ENCODE results near the gene ATXN1. TPM values are rescaled to one million over a fixed set of nuclear protein-coding genes. Genes with fewer than 3 reads are reported as not detected.
A peak's percentile ranks its signal among the peaks of the same experiment; 100 is the strongest.

Gene ATXN1
- total and polyA plus RNA-seq, 2 of the 13 experiments (the other 11 are each of a cell fraction or from before 2014, with no cell fraction given) = 20.7 to 39.5 TPM

DNA sequence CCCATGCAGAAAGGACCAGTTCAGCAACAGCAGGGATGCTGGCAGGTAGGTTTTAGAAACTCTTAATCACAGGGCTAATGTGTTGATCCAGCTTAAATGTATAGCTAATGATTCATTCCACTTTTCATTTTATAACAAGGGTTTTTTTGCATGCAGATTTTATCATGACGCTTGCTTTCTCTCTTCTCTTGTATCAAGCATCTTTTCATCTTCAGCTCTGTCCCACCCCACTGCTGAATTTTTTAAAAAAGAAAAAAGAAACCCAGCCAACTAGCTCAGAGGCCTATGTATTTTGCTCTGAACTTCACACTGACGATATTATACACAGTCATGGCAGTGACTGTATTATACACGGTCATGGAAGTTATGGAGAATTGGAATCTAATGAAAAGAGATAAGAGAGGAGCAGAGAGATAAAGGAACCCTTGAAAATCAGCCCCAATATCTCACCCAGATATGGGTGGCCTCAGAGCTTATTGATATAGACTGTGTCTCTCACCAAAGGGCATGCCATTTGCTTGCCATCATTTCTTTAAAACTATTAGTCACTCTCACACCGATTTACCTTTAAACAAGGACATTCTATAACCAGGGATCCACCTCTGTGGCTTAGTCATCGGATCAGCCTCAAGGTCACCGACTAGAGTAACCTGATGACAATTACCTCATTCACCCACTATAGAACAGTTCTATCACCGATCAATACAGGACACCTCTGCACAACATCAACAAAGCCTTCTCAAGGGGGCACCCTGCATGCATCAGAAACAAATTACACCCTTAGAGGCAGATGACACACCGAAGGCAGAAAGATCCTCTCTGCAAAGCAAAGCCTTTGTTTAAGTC, 222.0 kb downstream of the ATXN1 start (continued):
- TF ChIP-seq ZNF672 (CRISPR knock-in tag; IDR thresholded peaks at IDR 0.05) (no peak), PRPF4 (IDR thresholded peaks at IDR 0.05; ENCODE audit: low read depth, low read length, poor library complexity, severe bottlenecking) (no peak), RFX1 (IDR thresholded peaks at IDR 0.05) (no peak), ZNF460 (CRISPR knock-in tag; IDR thresholded peaks at IDR 0.05; ENCODE audit: borderline replicate concordance) (no peak), RBAK (CRISPR knock-in tag; IDR thresholded peaks at IDR 0.05) (no peak), ZNF20 (CRISPR knock-in tag; IDR thresholded peaks at IDR 0.05) (no peak), KDM3A (CRISPR knock-in tag; IDR thresholded peaks at IDR 0.05; ENCODE audit: low read depth) (peak; percentile 80; the same call in 1 of the 2 replicates), SNAPC2 (CRISPR knock-in tag; IDR thresholded peaks at IDR 0.05) (no peak), PHF21A (CRISPR knock-in tag; IDR thresholded peaks at IDR 0.05) (peak; percentile 90), AGO1 (IDR thresholded peaks at IDR 0.05; ENCODE audit: low read depth, low read length, poor library complexity, severe bottlenecking) (no peak), ZNF749 (CRISPR knock-in tag; IDR thresholded peaks at IDR 0.05; ENCODE audit: borderline replicate concordance) (no peak), HCFC1 (IDR thresholded peaks at IDR 0.05; ENCODE audit: low read depth, low read length) (no peak), ZNF781 (CRISPR knock-in tag; IDR thresholded peaks at IDR 0.05; ENCODE audit: borderline replicate concordance, not compliant biosample characterization) (no peak), ZBTB42 (CRISPR knock-in tag; IDR thresholded peaks at IDR 0.05) (no peak), ZC3H4 (CRISPR knock-in tag; IDR thresholded peaks at IDR 0.05; ENCODE audit: borderline replicate concordance) (no peak), ZNF232 (CRISPR knock-in tag; IDR thresholded peaks at IDR 0.05; ENCODE audit: borderline replicate concordance) (no peak), STAT5B (CRISPR knock-in tag; IDR thresholded peaks at IDR 0.05) (no peak), PHB2 (IDR thresholded peaks at IDR 0.05; ENCODE audit: partially characterized antibody) (no peak), NFIC (IDR thresholded peaks at IDR 0.05; ENCODE audit: low read length) (peak; percentile 80; the same call in 1 of the 2 replicates), TCF12 (IDR thresholded peaks at IDR 0.05) (no peak), TCF12 (CRISPR knock-in tag; IDR thresholded peaks at IDR 0.05) (peak; percentile 41; the same call in 1 of the 2 replicates), BCL6 (CRISPR knock-in tag; IDR thresholded peaks at IDR 0.05) (peak; percentile 76), ZNF253 (CRISPR knock-in tag; IDR thresholded peaks at IDR 0.05; ENCODE audit: borderline replicate concordance) (no peak), PITX1 (CRISPR knock-in tag; IDR thresholded peaks at IDR 0.05) (peak; percentile 84)
- TF ChIP-seq, protein P1, sequence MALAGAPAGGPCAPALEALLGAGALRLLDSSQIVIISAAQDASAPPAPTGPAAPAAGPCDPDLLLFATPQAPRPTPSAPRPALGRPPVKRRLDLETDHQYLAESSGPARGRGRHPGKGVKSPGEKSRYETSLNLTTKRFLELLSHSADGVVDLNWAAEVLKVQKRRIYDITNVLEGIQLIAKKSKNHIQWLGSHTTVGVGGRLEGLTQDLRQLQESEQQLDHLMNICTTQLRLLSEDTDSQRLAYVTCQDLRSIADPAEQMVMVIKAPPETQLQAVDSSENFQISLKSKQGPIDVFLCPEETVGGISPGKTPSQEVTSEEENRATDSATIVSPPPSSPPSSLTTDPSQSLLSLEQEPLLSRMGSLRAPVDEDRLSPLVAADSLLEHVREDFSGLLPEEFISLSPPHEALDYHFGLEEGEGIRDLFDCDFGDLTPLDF (CRISPR knock-in tag; IDR thresholded peaks at IDR 0.05) = no peak
- TF ChIP-seq, protein P2, sequence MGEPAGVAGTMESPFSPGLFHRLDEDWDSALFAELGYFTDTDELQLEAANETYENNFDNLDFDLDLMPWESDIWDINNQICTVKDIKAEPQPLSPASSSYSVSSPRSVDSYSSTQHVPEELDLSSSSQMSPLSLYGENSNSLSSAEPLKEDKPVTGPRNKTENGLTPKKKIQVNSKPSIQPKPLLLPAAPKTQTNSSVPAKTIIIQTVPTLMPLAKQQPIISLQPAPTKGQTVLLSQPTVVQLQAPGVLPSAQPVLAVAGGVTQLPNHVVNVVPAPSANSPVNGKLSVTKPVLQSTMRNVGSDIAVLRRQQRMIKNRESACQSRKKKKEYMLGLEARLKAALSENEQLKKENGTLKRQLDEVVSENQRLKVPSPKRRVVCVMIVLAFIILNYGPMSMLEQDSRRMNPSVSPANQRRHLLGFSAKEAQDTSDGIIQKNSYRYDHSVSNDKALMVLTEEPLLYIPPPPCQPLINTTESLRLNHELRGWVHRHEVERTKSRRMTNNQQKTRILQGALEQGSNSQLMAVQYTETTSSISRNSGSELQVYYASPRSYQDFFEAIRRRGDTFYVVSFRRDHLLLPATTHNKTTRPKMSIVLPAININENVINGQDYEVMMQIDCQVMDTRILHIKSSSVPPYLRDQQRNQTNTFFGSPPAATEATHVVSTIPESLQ (CRISPR knock-in tag; conservative IDR thresholded peaks at IDR 0.05) = no peak
- TF ChIP-seq, protein P3, sequence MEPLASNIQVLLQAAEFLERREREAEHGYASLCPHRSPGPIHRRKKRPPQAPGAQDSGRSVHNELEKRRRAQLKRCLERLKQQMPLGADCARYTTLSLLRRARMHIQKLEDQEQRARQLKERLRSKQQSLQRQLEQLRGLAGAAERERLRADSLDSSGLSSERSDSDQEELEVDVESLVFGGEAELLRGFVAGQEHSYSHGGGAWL (CRISPR knock-in tag; IDR thresholded peaks at IDR 0.05) = no peak
- TF ChIP-seq, protein P4, sequence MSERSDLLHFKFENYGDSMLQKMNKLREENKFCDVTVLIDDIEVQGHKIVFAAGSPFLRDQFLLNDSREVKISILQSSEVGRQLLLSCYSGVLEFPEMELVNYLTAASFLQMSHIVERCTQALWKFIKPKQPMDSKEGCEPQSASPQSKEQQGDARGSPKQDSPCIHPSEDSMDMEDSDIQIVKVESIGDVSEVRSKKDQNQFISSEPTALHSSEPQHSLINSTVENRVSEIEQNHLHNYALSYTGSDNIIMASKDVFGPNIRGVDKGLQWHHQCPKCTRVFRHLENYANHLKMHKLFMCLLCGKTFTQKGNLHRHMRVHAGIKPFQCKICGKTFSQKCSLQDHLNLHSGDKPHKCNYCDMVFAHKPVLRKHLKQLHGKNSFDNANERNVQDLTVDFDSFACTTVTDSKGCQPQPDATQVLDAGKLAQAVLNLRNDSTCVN (CRISPR knock-in tag; IDR thresholded peaks at IDR 0.05; ENCODE audit: borderline replicate concordance) = no peak
